ENCODE measurements around the gene RPTOR.
"Not testable (repeated sequence)": the region's sequence is repeated elsewhere in the genome, so short reads cannot be mapped to it uniquely, and the experiment has no call there.

The RPTOR gene

GRCh38 chr17:80546267-80546666 lies 1.6 kb downstream of the RPTOR start:
- no peak for DNase-seq

- DNase-seq = no peak
Measured at GRCh38 chr17:80552523-80552922, 7.9 kb downstream of the RPTOR start.

- DNase-seq = no peak
Measured at GRCh38 chr17:80555266-80555665, 10.6 kb downstream of the RPTOR start.

GRCh38 chr17:80558046-80558445 lies 13.4 kb downstream of the RPTOR start:
- DNase-seq = no peak

GRCh38 chr17:80559825-80560251 lies 15.2 kb downstream of the RPTOR start:
- DNase-seq = no peak

GRCh38 chr17:80561541-80562114 lies 17.0 kb downstream of the RPTOR start:
- no peak for DNase-seq

GRCh38 chr17:80564545-80564944 lies 19.9 kb downstream of the RPTOR start:
- no peak for DNase-seq

- DNase-seq = peak; percentile 38
Measured at GRCh38 chr17:80565343-80566053, 20.9 kb downstream of the RPTOR start.

GRCh38 chr17:80566054-80566400 lies 21.4 kb downstream of the RPTOR start:
- no peak for DNase-seq

GRCh38 chr17:80568246-80568645 lies 23.6 kb downstream of the RPTOR start:
- DNase-seq = no peak

GRCh38 chr17:80569924-80570323 lies 25.3 kb downstream of the RPTOR start:
- DNase-seq = peak; percentile 25

- DNase-seq = no peak
Measured at GRCh38 chr17:80573701-80574100, 29.1 kb downstream of the RPTOR start.

GRCh38 chr17:80574496-80574895 lies 29.9 kb downstream of the RPTOR start:
- DNase-seq = no peak

GRCh38 chr17:80575057-80575875 lies 30.6 kb downstream of the RPTOR start:
- peak; percentile 45 for DNase-seq

- DNase-seq = no peak
Measured at GRCh38 chr17:80577876-80578570, 33.4 kb downstream of the RPTOR start.

GRCh38 chr17:80578668-80579388 lies 34.2 kb downstream of the RPTOR start:
- DNase-seq = not testable (repeated sequence)

GRCh38 chr17:80582165-80582564 lies 37.5 kb downstream of the RPTOR start:
- no peak for DNase-seq

GRCh38 chr17:80584176-80584905 lies 39.7 kb downstream of the RPTOR start:
- DNase-seq = no peak

GRCh38 chr17:80585890-80586845 lies 41.5 kb downstream of the RPTOR start:
- DNase-seq = no peak

- DNase-seq = no peak
Measured at GRCh38 chr17:80586846-80587228, 42.2 kb downstream of the RPTOR start.
